ENCODE measurements around the gene LRRC25. TPM values are rescaled to one million over a fixed set of nuclear protein-coding genes. Genes with fewer than 3 reads are reported as not detected.

LRRC25 gene
- total and polyA plus RNA-seq, 10 of the 15 experiments (the other 5 are each of a cell fraction or from before 2014, with no cell fraction given), result 0.38 to 2.9 (median 1.2) TPM

DNA sequence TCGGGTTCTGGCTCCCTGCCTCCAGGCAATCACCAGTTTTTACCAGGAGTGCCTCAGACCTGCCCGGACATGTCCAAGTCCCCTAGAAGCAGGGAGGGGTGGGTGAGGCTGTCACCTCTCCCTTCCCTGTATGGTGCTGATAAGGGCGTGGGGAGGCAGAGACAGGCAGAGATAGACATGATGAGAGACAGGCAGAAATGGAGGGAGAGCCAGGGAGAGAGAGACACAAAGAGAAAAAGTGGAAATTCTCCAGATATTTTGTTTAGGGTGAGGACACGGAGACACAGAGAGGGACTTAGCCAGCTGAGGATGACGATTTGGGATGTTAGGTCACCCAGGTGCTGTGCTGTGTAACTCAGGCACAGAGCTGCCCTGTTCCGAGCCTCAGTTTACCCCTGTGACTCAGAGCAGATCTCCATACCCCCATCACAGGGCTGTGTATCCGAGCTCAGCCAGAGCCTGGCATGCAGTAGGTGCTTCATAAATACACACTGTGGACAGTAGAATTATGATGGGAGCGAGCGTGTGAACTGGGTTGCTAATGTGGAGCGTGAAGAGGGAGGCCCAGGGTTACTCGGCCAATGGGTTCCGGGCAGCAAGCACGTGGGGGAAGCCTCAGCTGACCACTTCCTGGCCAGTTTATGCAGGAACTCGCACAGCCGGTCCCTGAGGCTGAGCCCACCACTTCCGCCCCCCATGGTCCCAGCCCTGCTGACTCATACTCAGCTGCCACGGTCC, 23.4 kb downstream of the LRRC25 start:
- FAIRE-seq (peak; percentile 90), DNase-seq (ENCODE audit: low read depth, low spot score) (peak; percentile 91), ATAC-seq (peak; percentile 98)
- Histone ChIP-seq H3K4me3 (0 out of 2 replicates have a peak overlapping the region, but pooled peaks have one; percentile 29), H4K20me1 (ENCODE audit: control insufficient read depth, insufficient read depth) (no peaks in the 10 kb centered on the region), H3K4me1 (ENCODE audit: control insufficient read depth, insufficient read depth, low read length) (peaks cover 41% of the 10 kb centered on the region), H3K9me3 (replicated peaks; ENCODE audit: control insufficient read depth, insufficient read depth, low read length) (no peaks in the 10 kb centered on the region), H3K9ac (ENCODE audit: control insufficient read depth, insufficient read depth, low read length) (peak overlapping the region; percentile 77), H3K36me3 (ENCODE audit: control insufficient read depth in 2 of 2, insufficient read depth in 2 of 2, low read length in 1 of 2) (no peaks in the 10 kb centered on the region), H2AFZ (ENCODE audit: control insufficient read depth, low read depth, low read length) (peak overlapping the region; percentile 65), H3K27ac (ENCODE audit: control insufficient read depth, insufficient read depth) (peak overlapping the region; percentile 95), H3K79me2 (ENCODE audit: control insufficient read depth, insufficient read depth, low read length) (no peaks in the 10 kb centered on the region), H3K4me2 (ENCODE audit: control insufficient read depth, insufficient read depth) (peak overlapping the region; percentile 66), H3K27me3 (replicated peaks in 1 of 2; ENCODE audit: control insufficient read depth in 2 of 2, insufficient read depth in 2 of 2, low read length in 1 of 2) (no peaks in the 10 kb centered on the region)
- ChIA-PET RAD21 (ENCODE audit: unreplicated experiment) (interaction anchor here (0.6 to 2.5 kb wide), 6 partner anchors 15 to 203 kb away, joined by 3 to 7 read pairs (median 3); no protein-coding TSS in a partner anchor), CTCF (interaction anchor here (1.1 to 2.8 kb wide), 5 partner anchors 14 to 94 kb away, joined by 3 to 11 read pairs (median 4); no protein-coding TSS in a partner anchor), SMC1A (ENCODE audit: uncharacterized antibody, unreplicated experiment) (interaction anchor here (0.7 to 1.7 kb wide), 6 partner anchors 14 to 42 kb away, joined by 3 to 5 read pairs (median 4); partner anchors contain the start of gene PGPEP1), POLR2A (interaction anchor here (0.5 to 3.2 kb wide), 6 partner anchors 14 to 200 kb away, joined by 3 to 15 read pairs (median 4); partner anchors contain the start of gene JUND)
- in situ Hi-C loops (cut with MboI), result no loop called here
- intact Hi-C loops (cut with micrococcal nuclease; ENCODE audit: unreplicated experiment), result no loop called here
- BruUV-seq (replicated peaks), result TSS peak; percentile 99
- WGBS (ENCODE audit: insufficient coverage, insufficient replicate concordance, low lambda C conversion rate, missing lambda C conversion rate), result 2% methylated on average over 13 of the region's 17 CpGs
- peak; percentile 82 for TF ChIP-seq SP1 (IDR thresholded peaks at IDR 0.05; ENCODE audit: low read depth, low read length)
- no peak for TF ChIP-seq REST (IDR thresholded peaks at IDR 0.05; ENCODE audit: low read depth, low read length)
- TF ChIP-seq, protein P1, sequence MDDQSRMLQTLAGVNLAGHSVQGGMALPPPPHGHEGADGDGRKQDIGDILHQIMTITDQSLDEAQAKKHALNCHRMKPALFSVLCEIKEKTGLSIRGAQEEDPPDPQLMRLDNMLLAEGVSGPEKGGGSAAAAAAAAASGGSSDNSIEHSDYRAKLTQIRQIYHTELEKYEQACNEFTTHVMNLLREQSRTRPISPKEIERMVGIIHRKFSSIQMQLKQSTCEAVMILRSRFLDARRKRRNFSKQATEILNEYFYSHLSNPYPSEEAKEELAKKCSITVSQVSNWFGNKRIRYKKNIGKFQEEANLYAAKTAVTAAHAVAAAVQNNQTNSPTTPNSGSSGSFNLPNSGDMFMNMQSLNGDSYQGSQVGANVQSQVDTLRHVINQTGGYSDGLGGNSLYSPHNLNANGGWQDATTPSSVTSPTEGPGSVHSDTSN (IDR thresholded peaks at IDR 0.05; ENCODE audit: insufficient replicate concordance, low read depth, low read length), result no peak
- TF ChIP-seq EZH2 (IDR thresholded peaks at IDR 0.05; ENCODE audit: borderline replicate concordance, control insufficient read depth, low read depth, low read length), result no peak
- TF ChIP-seq NRF1 (conservative IDR thresholded peaks at IDR 0.05; ENCODE audit: low read depth, low read length), result no peak
- TF ChIP-seq ZBTB11 (CRISPR knock-in tag; IDR thresholded peaks at IDR 0.05), result no peak
- TF ChIP-seq FOS (IDR thresholded peaks at IDR 0.05; ENCODE audit: borderline replicate concordance, extremely low read depth, insufficient read length), result no peak
- no peak for TF ChIP-seq CHD1 (IDR thresholded peaks at IDR 0.05; ENCODE audit: low read depth, low read length)
- TF ChIP-seq KAT2A (conservative IDR thresholded peaks at IDR 0.05; ENCODE audit: control insufficient read depth, low read depth, low read length), result no peak
- no peak for TF ChIP-seq ZNF207 (IDR thresholded peaks at IDR 0.05; ENCODE audit: borderline replicate concordance)
- TF ChIP-seq, protein P2, sequence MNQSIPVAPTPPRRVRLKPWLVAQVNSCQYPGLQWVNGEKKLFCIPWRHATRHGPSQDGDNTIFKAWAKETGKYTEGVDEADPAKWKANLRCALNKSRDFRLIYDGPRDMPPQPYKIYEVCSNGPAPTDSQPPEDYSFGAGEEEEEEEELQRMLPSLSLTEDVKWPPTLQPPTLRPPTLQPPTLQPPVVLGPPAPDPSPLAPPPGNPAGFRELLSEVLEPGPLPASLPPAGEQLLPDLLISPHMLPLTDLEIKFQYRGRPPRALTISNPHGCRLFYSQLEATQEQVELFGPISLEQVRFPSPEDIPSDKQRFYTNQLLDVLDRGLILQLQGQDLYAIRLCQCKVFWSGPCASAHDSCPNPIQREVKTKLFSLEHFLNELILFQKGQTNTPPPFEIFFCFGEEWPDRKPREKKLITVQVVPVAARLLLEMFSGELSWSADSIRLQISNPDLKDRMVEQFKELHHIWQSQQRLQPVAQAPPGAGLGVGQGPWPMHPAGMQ (IDR thresholded peaks at IDR 0.05; ENCODE audit: borderline replicate concordance), result no peak
